ENCODE results near the gene PPP6R3.

DNA sequence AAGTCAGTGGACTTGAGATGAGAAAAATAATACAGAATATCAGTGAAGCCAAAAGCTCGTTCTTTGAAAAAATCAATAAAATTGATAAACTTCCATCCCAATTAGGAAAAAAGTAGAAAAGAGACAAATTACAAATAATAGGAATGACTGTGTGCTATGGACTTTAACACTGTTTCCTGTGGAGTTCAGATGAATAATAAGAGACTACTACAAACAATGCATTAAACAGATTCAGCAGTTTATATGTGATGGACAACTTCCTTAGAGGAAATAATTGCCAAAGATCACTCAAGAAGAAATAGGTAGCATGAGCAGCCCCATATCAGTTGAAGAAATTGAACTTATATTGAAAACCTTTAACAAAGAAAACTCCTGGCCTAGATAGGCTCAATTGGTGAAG, 99.7 kb downstream of the PPP6R3 start:
- TF ChIP-seq, protein P1, sequence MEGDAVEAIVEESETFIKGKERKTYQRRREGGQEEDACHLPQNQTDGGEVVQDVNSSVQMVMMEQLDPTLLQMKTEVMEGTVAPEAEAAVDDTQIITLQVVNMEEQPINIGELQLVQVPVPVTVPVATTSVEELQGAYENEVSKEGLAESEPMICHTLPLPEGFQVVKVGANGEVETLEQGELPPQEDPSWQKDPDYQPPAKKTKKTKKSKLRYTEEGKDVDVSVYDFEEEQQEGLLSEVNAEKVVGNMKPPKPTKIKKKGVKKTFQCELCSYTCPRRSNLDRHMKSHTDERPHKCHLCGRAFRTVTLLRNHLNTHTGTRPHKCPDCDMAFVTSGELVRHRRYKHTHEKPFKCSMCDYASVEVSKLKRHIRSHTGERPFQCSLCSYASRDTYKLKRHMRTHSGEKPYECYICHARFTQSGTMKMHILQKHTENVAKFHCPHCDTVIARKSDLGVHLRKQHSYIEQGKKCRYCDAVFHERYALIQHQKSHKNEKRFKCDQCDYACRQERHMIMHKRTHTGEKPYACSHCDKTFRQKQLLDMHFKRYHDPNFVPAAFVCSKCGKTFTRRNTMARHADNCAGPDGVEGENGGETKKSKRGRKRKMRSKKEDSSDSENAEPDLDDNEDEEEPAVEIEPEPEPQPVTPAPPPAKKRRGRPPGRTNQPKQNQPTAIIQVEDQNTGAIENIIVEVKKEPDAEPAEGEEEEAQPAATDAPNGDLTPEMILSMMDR (CRISPR knock-in tag; IDR thresholded peaks at IDR 0.05), result no peak
- TF ChIP-seq ZNF777 (CRISPR knock-in tag; IDR thresholded peaks at IDR 0.05) (no peak), ZNF670 (CRISPR knock-in tag; IDR thresholded peaks at IDR 0.05; ENCODE audit: borderline replicate concordance) (no peak)
- TF ChIP-seq, protein P2, sequence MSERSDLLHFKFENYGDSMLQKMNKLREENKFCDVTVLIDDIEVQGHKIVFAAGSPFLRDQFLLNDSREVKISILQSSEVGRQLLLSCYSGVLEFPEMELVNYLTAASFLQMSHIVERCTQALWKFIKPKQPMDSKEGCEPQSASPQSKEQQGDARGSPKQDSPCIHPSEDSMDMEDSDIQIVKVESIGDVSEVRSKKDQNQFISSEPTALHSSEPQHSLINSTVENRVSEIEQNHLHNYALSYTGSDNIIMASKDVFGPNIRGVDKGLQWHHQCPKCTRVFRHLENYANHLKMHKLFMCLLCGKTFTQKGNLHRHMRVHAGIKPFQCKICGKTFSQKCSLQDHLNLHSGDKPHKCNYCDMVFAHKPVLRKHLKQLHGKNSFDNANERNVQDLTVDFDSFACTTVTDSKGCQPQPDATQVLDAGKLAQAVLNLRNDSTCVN (CRISPR knock-in tag; IDR thresholded peaks at IDR 0.05; ENCODE audit: borderline replicate concordance), result no peak
